Heart right ventricle (tissue), 16 donors: ENCODE results near the gene MEF2C. TPM values are rescaled to one million over a fixed set of nuclear protein-coding genes. Genes with fewer than 3 reads are reported as not detected.
A peak's percentile ranks its signal among the peaks of the same experiment; 100 is the strongest.

Source experiments
- ATAC-seq, 8 donors: fragments of 200-7000 bp; cut with Tn5 transposase; one replicate each; pipeline ENCODE4 v1.9.1; 2020; ENCODE audit warnings: mild to moderate bottlenecking in 8 of 8, moderate library complexity in 8 of 8, moderate number of reproducible peaks in 1 of 8
- DNase-seq, 2 donors: peaks; one replicate each; pipeline ENCODE4 v3.0.0-alpha.2; 2020
- H3K27ac ChIP-seq, 10 donors: fragments of 200-600 bp; sonication (generic) in 2 of 10; one replicate each; pipeline versions ENCODE4 v1.5.0 to v1.8.0; 2020 to 2022; ENCODE audit warnings: mild to moderate bottlenecking in 3 of 10
- H3K27me3 ChIP-seq, 7 donors: fragments of 200-600 bp; one replicate each; pipeline ENCODE4 v1.8.0; 2021 to 2022; ENCODE audit warnings: mild to moderate bottlenecking in 2 of 7
- H3K36me3 ChIP-seq, 9 donors: fragments of 200-600 bp; sonication (generic) in 1 of 9; one replicate each; pipeline versions ENCODE4 v1.5.0 to v1.8.0; 2020 to 2022; ENCODE audit warnings: mild to moderate bottlenecking in 2 of 9
- H3K4me1 ChIP-seq, 9 donors: fragments of 200-600 bp; sonication (generic) in 1 of 9; one replicate each; pipeline versions ENCODE4 v1.5.0 to v1.8.0; 2020 to 2022; ENCODE audit warnings: mild to moderate bottlenecking in 4 of 9
- H3K4me3 ChIP-seq, 10 donors: fragments of 200-600 bp; sonication (generic) in 2 of 10; one replicate each; pipeline versions ENCODE4 v1.5.0 to v1.8.0; 2020 to 2022; ENCODE audit warnings: mild to moderate bottlenecking in 7 of 10, moderate library complexity in 2 of 10
- H3K9me3 ChIP-seq, 11 donors: fragments of 200-600 bp in 10 of 11; sonication (generic) in 2 of 11; one replicate each; pipeline versions ENCODE4 v1.5.0 to v1.8.0; 2013 to 2022; ENCODE audit warnings: mild to moderate bottlenecking in 2 of 11, control low read depth in 1 of 11, moderate library complexity in 1 of 11
- CTCF ChIP-seq, 9 donors: fragments of 200-600 bp; sonication (generic) in 2 of 9; IDR thresholded peaks; one replicate each; pipeline versions ENCODE4 v1.5.0 to v1.8.0; 2021 to 2022; ENCODE audit warnings: antibody characterized with exemption in 9 of 9, mild to moderate bottlenecking in 5 of 9, moderate library complexity in 1 of 9
- WGBS, 2 donors: extraction: QIAGEN DNeasy Blood & Tissue Kit; methylation state at CpG; one replicate each; pipeline ENCODE4 v1.1.7; 2013; ENCODE audit warnings: inconsistent platforms in 1 of 2; 5-methylcytosine and 5-hydroxymethylcytosine counted together
- intact Hi-C, 10 donors: fragments of 100-400 bp; cut with DNase I; formaldehyde crosslinking; loops; one replicate each; pipeline versions ENCODE4 v1.11.1 to v1.14.2; 2022
- polyA plus RNA-seq, 2 donors: library from polyadenylated mRNA; stranded (reverse); fragments of 200-250 nt; gene quantifications; one replicate each; pipeline ENCODE4 v1.2.3, GENCODE V29; 2013
- total RNA-seq, 10 donors: library from RNA; stranded (reverse); fragmentation: NEBNext Ultra II Directional in 3 of 10; extraction: Animal tissue kit (Norgen Biotek cat#: 25700) in 3 of 10; gene quantifications; one replicate each; pipeline versions ENCODE4 v1.2.1 to v1.2.4, GENCODE V29; 2021 to 2023
- donor health status: Arrhythmogenic right ventricular cardiomyopathy.
- donor health status: ischemic (EF 13 %, LVEDD 7.1; RV severe dilation, severe dysfunction).
- donor health status: healthy with polysubstance abuse.
- donor health status: DM: no; HTN: yes; CAD: no.
- donor health status: DM: no; HTN: no; CAD: no.
- donor health status: ischemic (EF 25% LVEDD 6.9; RV normal size, moderate dysfunction).
- donor health status: ischemic (EF 25% LVEDD 5.7; RV mildly dilated, moderate dysfunction).
- donor health status: healthy.
- donor health status: DM: yes; HTN: yes; CAD: no.
- donor health status: Ischemic cardiomyopathy.
- donor health status: ischemic (EF 35%, LVEDD 5.7; RV mildly dilated, moderate dysfunction).
- donor health status: nonischemic (EF 11% LVEDD 7.7; RV severe dilation, severe dysfunction).
- donor health status: DM: yes; HTN: yes; CAD: no.
- donor health status: PGD.
- donor health status: ischemic (EF 29% LVEDD 5.4; RV normal size, mild dysfunction).
- donor health status: nonischemic (EF 23%, LVEDD 6.1; RV moderate dilation, normal function).

MEF2C gene
- total and polyA plus RNA-seq, 12 donors = 11.2 to 88.7 (median 66.3) TPM

DNA sequence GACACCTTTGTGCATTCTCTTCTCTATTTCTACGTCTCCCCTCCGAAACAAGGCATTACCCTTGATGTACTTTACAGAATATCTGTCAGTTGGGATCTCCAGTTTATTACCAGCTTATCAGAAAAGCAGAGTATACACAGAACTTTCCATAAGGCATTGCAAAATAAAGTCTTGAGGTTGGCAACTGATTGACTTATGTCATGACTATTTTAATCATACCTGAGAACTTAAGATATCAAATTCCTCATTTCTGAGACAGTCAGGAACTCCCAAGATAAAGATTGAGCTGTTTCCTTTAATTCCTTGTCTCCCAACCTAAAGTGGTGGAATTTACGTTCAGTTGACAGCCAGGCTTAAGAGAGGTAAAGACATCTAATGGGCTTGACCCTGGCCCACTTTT is 110.9 kb downstream of the MEF2C start:
- no peak for TF ChIP-seq CTCF (IDR thresholded peaks at IDR 0.05)
- ATAC-seq = no peak
- Histone ChIP-seq H3K36me3 (peaks cover 0 to 54% (median 9%) of the 10 kb centered on the region in 9 donors), H3K4me3 (no peak overlapping the region), H3K27ac (no peak overlapping the region), H3K9me3 (no peaks in the 10 kb centered on the region), H3K4me1 (peaks cover 0 to 36% (median 7%) of the 10 kb centered on the region in 9 donors), H3K27me3 (no peaks in the 10 kb centered on the region)
- intact Hi-C loops = no loop called here
- DNase-seq = no peak
- 95 to 97% methylated on average over 3 of the region's 3 CpGs for WGBS, 2 donors

DNA sequence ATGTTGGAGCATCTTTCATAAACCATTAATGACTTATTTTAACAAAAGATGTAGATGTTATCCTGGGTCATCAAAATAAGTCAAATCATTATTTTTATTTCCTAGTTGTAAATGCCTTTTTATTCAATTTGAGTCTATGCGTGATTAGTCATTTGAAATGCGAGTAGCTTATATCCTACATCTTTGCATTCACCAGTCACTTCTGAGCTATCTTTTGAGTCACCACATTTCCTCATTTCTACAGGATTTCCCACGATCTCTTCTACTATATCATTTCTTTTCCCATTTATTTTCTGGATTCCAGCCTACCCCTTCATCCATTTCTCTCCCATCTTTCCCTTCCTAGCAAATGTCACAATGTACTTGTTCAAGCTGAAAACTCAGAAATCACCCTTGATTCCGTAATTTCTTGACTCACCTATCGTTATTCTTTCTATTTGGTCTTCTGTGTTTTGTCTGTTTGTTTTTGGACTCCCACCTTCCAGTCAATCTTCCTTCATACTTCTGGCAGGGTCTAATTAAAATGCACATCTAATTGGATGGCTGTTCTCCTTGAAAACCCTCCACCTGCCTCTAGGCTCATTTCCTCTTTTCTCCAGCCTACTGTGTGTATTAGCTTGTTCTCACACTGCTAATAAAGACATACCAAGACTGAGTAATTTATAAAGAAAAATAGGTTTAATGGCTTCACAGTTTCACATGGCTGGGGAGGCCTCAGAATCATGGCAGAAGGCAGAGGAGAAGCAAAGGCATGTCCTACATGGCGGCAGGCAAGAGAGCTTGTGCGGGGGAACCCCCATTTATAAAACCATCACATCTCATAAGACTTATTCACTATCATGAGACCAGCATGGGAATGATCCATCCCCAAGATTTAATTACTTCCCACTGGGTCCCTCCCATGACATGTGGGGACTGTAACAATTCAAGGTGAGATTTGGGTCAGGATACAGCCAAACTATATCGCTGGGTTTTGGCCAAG is 112.4 kb downstream of the MEF2C start:
- WGBS, 2 donors = 92 to 94% methylated on average over 8 of the region's 8 CpGs
- DNase-seq = no peak

GRCh38 chr5:88769165-88769564 is 113.8 kb downstream of the MEF2C start:
- WGBS, 2 donors = 45 to 78% methylated on average over 3 of the region's 3 CpGs
- H3K4me1 ChIP-seq = peaks cover 0 to 33% (median 4%) of the 10 kb centered on the region in 9 donors
- H3K4me3 ChIP-seq = no peak overlapping the region
- intact Hi-C loops = no loop called here
- ATAC-seq = peak in 7 of 8 donors; percentile 39 to 80 (median 52)
- H3K36me3 ChIP-seq = peaks cover 0 to 50% (median 9%) of the 10 kb centered on the region in 9 donors
- TF ChIP-seq CTCF (IDR thresholded peaks at IDR 0.05) = no peak
- H3K27me3 ChIP-seq = no peaks in the 10 kb centered on the region
- H3K9me3 ChIP-seq = no peaks in the 10 kb centered on the region
- DNase-seq = no peak
- H3K27ac ChIP-seq = peak overlapping the region in 1 of 10 donors; percentile 24

More for the DNA sequence above, 112.4 kb downstream of the MEF2C start:
- Histone ChIP-seq H3K27me3 (no peaks in the 10 kb centered on the region), H3K36me3 (peaks cover 0 to 57% (median 9%) of the 10 kb centered on the region in 9 donors), H3K4me1 (peaks cover 0 to 33% (median 4%) of the 10 kb centered on the region in 9 donors), H3K27ac (no peak overlapping the region), H3K4me3 (no peak overlapping the region), H3K9me3 (no peaks in the 10 kb centered on the region)
- ATAC-seq = no peak
- TF ChIP-seq CTCF (IDR thresholded peaks at IDR 0.05) = no peak
- intact Hi-C loops = no loop called here

DNA sequence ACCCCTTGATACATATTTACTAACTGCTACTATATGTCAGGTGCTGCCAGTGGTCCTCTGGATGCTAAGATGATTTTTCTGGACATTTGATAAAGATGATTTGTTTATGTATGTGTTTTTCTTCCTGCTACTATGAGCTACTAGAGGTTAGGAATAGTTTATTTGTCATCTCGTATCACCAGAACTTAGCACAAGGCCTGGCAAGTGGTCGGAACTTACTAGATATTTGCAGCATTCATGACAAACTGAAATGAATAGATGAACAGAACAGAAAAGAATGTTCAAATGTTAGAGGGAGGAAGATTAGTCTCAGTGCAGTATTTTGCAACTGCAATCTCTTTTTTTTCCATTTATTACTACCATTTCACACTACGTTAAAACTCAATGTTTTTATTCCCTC is 114.6 kb downstream of the MEF2C start:
- peak in 1 of 8 donors; percentile 63 for ATAC-seq
- 78 to 82% methylated on average over 3 of the region's 3 CpGs for WGBS, 2 donors
- H3K4me3 ChIP-seq = no peak overlapping the region
- DNase-seq = no peak
- peaks cover 0 to 33% (median 4%) of the 10 kb centered on the region in 9 donors for H3K4me1 ChIP-seq
- TF ChIP-seq CTCF (IDR thresholded peaks at IDR 0.05) = no peak
- H3K27me3 ChIP-seq = no peaks in the 10 kb centered on the region
- peaks cover 0 to 45% (median 4%) of the 10 kb centered on the region in 9 donors for H3K36me3 ChIP-seq
- H3K9me3 ChIP-seq = no peaks in the 10 kb centered on the region
- H3K27ac ChIP-seq = no peak overlapping the region
- intact Hi-C loops = no loop called here
